Type B pancreatic cell (in vitro differentiated cells): Measurements from ENCODE around the gene GNRH2. TPM values are rescaled to one million over a fixed set of nuclear protein-coding genes. Genes with fewer than 3 reads are reported as not detected.

Source experiments
- DNase-seq: peaks from one replicate; pipeline ENCODE4 v3.0.0; 2021; ENCODE audit warnings: mixed read lengths; ENCODE audit not compliant: unreplicated experiment; ENCODE audit errors: extremely low spot score
- H3K27ac Mint-ChIP-seq: 2 replicates; pipeline ENCODE4 v1.8.0; 2021; ENCODE audit warnings: mild to moderate bottlenecking, mixed read lengths
- H3K27me3 Mint-ChIP-seq: 2 replicates; pipeline ENCODE4 v1.8.0; 2021; ENCODE audit warnings: mixed read lengths
- H3K36me3 Mint-ChIP-seq: 2 replicates; pipeline ENCODE4 v1.8.0; 2021; ENCODE audit warnings: mixed read lengths
- H3K4me1 Mint-ChIP-seq: one replicate; pipeline ENCODE4 v1.8.0; 2021; ENCODE audit warnings: mixed read lengths; ENCODE audit not compliant: unreplicated experiment
- H3K4me3 Mint-ChIP-seq: 2 replicates; pipeline ENCODE4 v1.8.0; 2021; ENCODE audit warnings: mild to moderate bottlenecking, mixed read lengths
- H3K9me3 Mint-ChIP-seq: 2 replicates; pipeline ENCODE4 v1.8.0; 2021; ENCODE audit warnings: mixed read lengths
- CTCF ChIP-seq: fragments of 200-600 bp; sonication (generic); conservative IDR thresholded peaks from 2 replicates; pipeline ENCODE4 v1.5.0; 2021; ENCODE audit warnings: antibody characterized with exemption, mild to moderate bottlenecking
- total RNA-seq: library from RNA; stranded (reverse); gene quantifications from 2 replicates; pipeline ENCODE4 v1.2.1, GENCODE V29; 2021; ENCODE audit warnings: low replicate concordance

Gene GNRH2
- total RNA-seq, 1 donor from 2014 or later = 0.99 TPM

GRCh38 chr20:3068075-3068474 lies 24.7 kb downstream of the GNRH2 start:
- no peaks in the 10 kb centered on the region for H3K9me3 Mint-ChIP-seq
- H3K4me1 Mint-ChIP-seq = no peaks in the 10 kb centered on the region
- no peak for TF ChIP-seq CTCF
- H3K4me3 Mint-ChIP-seq = no peak overlapping the region
- no peak overlapping the region for H3K27ac Mint-ChIP-seq
- peaks cover 5% of the 10 kb centered on the region for H3K36me3 Mint-ChIP-seq
- DNase-seq = no peak
- H3K27me3 Mint-ChIP-seq = peaks cover 34% of the 10 kb centered on the region

- peaks cover 5% of the 10 kb centered on the region for H3K36me3 Mint-ChIP-seq
- no peak for DNase-seq
- no peaks in the 10 kb centered on the region for H3K4me1 Mint-ChIP-seq
- H3K4me3 Mint-ChIP-seq = no peak overlapping the region
- TF ChIP-seq CTCF = no peak
- H3K9me3 Mint-ChIP-seq = no peaks in the 10 kb centered on the region
- H3K27me3 Mint-ChIP-seq = peaks cover 39% of the 10 kb centered on the region
- H3K27ac Mint-ChIP-seq = no peak overlapping the region
Measured at GRCh38 chr20:3068986-3069900, 25.8 kb downstream of the GNRH2 start.

GRCh38 chr20:3070725-3071124 lies 27.3 kb downstream of the GNRH2 start:
- peaks cover 5% of the 10 kb centered on the region for H3K36me3 Mint-ChIP-seq
- H3K9me3 Mint-ChIP-seq = no peaks in the 10 kb centered on the region
- H3K27me3 Mint-ChIP-seq = peaks cover 42% of the 10 kb centered on the region
- peaks cover 4% of the 10 kb centered on the region for H3K4me1 Mint-ChIP-seq
- TF ChIP-seq CTCF = no peak
- no peak for DNase-seq
- no peak overlapping the region for H3K27ac Mint-ChIP-seq
- H3K4me3 Mint-ChIP-seq = peak overlapping the region; percentile 78

- H3K27me3 Mint-ChIP-seq = peaks cover 42% of the 10 kb centered on the region
- no peaks in the 10 kb centered on the region for H3K9me3 Mint-ChIP-seq
- no peak for DNase-seq
- H3K36me3 Mint-ChIP-seq = peaks cover 5% of the 10 kb centered on the region
- H3K4me3 Mint-ChIP-seq = no peak overlapping the region
- no peak overlapping the region for H3K27ac Mint-ChIP-seq
- TF ChIP-seq CTCF = no peak
- H3K4me1 Mint-ChIP-seq = peaks cover 4% of the 10 kb centered on the region
Measured at GRCh38 chr20:3071266-3071609, 27.8 kb downstream of the GNRH2 start.

- no peak for DNase-seq
- no peak for TF ChIP-seq CTCF
- H3K4me1 Mint-ChIP-seq = peaks cover 4% of the 10 kb centered on the region
- peak within 1 kb of the TSS; percentile 78 for H3K4me3 Mint-ChIP-seq
- H3K27me3 Mint-ChIP-seq = peaks cover 37% of the 10 kb centered on the region
- peaks cover 5% of the 10 kb centered on the region for H3K36me3 Mint-ChIP-seq
- no peaks in the 10 kb centered on the region for H3K9me3 Mint-ChIP-seq
- no peak within 1 kb of the TSS for H3K27ac Mint-ChIP-seq
Measured at GRCh38 chr20:3071610-3072529, 28.4 kb downstream of the GNRH2 start, which contains the start of gene OXT. TSS of gene OXT (plus strand) at chr20:3071620. CDS start at chr20:3071656, 36 bp downstream.
